ENCODE results near the gene BUB1. TPM values are rescaled to one million over a fixed set of nuclear protein-coding genes. Genes with fewer than 3 reads are reported as not detected.
"Not testable (repeated sequence)": the region's sequence is repeated elsewhere in the genome, so short reads cannot be mapped to it uniquely, and the experiment has no call there.

The BUB1 gene
- total RNA-seq, 1 donor from 2014 or later = 68.4 TPM

GRCh38 chr2:110712737-110713136 lies 34.9 kb upstream of the BUB1 start:
- intact Hi-C loops (cut with micrococcal nuclease) = loop anchor here (2.0 kb wide), 1 partner anchor 34 kb away; the partner anchor contains the start of gene BUB1

GRCh38 chr2:110708455-110708854 lies 30.6 kb upstream of the BUB1 start:
- H3K27ac Mint-ChIP-seq = no peak overlapping the region
- no peak overlapping the region for H3K4me3 Mint-ChIP-seq (ENCODE audit: low read depth)
- peaks cover 1% of the 10 kb centered on the region for H3K4me1 Mint-ChIP-seq (ENCODE audit: low read depth)
- no peaks in the 10 kb centered on the region for H3K36me3 Mint-ChIP-seq (ENCODE audit: low read depth)
- peaks cover 60% of the 10 kb centered on the region for H3K27me3 Mint-ChIP-seq (ENCODE audit: low read depth)
- no peaks in the 10 kb centered on the region for H3K9me3 Mint-ChIP-seq
- intact Hi-C loops (cut with micrococcal nuclease) = no loop called here
- no peak for DNase-seq (ENCODE audit: low spot score)

More at GRCh38 chr2:110712737-110713136, 34.9 kb upstream of the BUB1 start:
- Mint-ChIP-seq H3K4me1 (ENCODE audit: low read depth) (peaks cover 3% of the 10 kb centered on the region), H3K4me3 (ENCODE audit: low read depth) (no peak overlapping the region), H3K27me3 (ENCODE audit: low read depth) (peaks cover 47% of the 10 kb centered on the region), H3K36me3 (ENCODE audit: low read depth) (no peaks in the 10 kb centered on the region), H3K9me3 (no peaks in the 10 kb centered on the region), H3K27ac (no peak overlapping the region)
- DNase-seq (ENCODE audit: low spot score) = no peak

- H3K27me3 Mint-ChIP-seq (ENCODE audit: low read depth) = peaks cover 67% of the 10 kb centered on the region
- no peak overlapping the region for H3K4me3 Mint-ChIP-seq (ENCODE audit: low read depth)
- DNase-seq (ENCODE audit: low spot score) = no peak
- H3K4me1 Mint-ChIP-seq (ENCODE audit: low read depth) = no peaks in the 10 kb centered on the region
- no peaks in the 10 kb centered on the region for H3K9me3 Mint-ChIP-seq
- no peak overlapping the region for H3K27ac Mint-ChIP-seq
- H3K36me3 Mint-ChIP-seq (ENCODE audit: low read depth) = no peaks in the 10 kb centered on the region
- intact Hi-C loops (cut with micrococcal nuclease) = no loop called here
Observed at GRCh38 chr2:110707386-110707965, 29.6 kb upstream of the BUB1 start.

GRCh38 chr2:110702514-110703380 lies 24.9 kb upstream of the BUB1 start:
- Mint-ChIP-seq H3K27ac (no peak overlapping the region), H3K9me3 (no peaks in the 10 kb centered on the region)

GRCh38 chr2:110698253-110698652 lies 20.4 kb upstream of the BUB1 start:
- H3K27me3 Mint-ChIP-seq (ENCODE audit: low read depth) = peaks cover 18% of the 10 kb centered on the region
- H3K27ac Mint-ChIP-seq; H3K9me3 Mint-ChIP-seq; H3K4me1 Mint-ChIP-seq (ENCODE audit: low read depth); DNase-seq (ENCODE audit: low spot score); H3K4me3 Mint-ChIP-seq (ENCODE audit: low read depth); H3K36me3 Mint-ChIP-seq (ENCODE audit: low read depth); intact Hi-C loops (cut with micrococcal nuclease): not testable (repeated sequence)

More at GRCh38 chr2:110702514-110703380, 24.9 kb upstream of the BUB1 start:
- no peak overlapping the region for H3K4me3 Mint-ChIP-seq (ENCODE audit: low read depth)
- intact Hi-C loops (cut with micrococcal nuclease) = no loop called here
- no peaks in the 10 kb centered on the region for H3K4me1 Mint-ChIP-seq (ENCODE audit: low read depth)
- H3K36me3 Mint-ChIP-seq (ENCODE audit: low read depth) = no peaks in the 10 kb centered on the region
- H3K27me3 Mint-ChIP-seq (ENCODE audit: low read depth) = peaks cover 50% of the 10 kb centered on the region
- DNase-seq (ENCODE audit: low spot score) = no peak

- DNase-seq (ENCODE audit: low spot score); H3K4me1 Mint-ChIP-seq (ENCODE audit: low read depth); H3K9me3 Mint-ChIP-seq; intact Hi-C loops (cut with micrococcal nuclease); H3K4me3 Mint-ChIP-seq (ENCODE audit: low read depth); H3K27ac Mint-ChIP-seq; H3K36me3 Mint-ChIP-seq (ENCODE audit: low read depth): not testable (repeated sequence)
- peaks cover 13% of the 10 kb centered on the region for H3K27me3 Mint-ChIP-seq (ENCODE audit: low read depth)
Observed at GRCh38 chr2:110695146-110695898, 17.5 kb upstream of the BUB1 start.

GRCh38 chr2:110691612-110692258 lies 13.9 kb upstream of the BUB1 start:
- H3K27ac Mint-ChIP-seq = no peak overlapping the region
- intact Hi-C loops (cut with micrococcal nuclease) = no loop called here
- H3K36me3 Mint-ChIP-seq (ENCODE audit: low read depth) = no peaks in the 10 kb centered on the region
- H3K4me3 Mint-ChIP-seq (ENCODE audit: low read depth) = no peak overlapping the region
- H3K4me1 Mint-ChIP-seq (ENCODE audit: low read depth) = peaks cover 7% of the 10 kb centered on the region
- DNase-seq (ENCODE audit: low spot score) = no peak
- H3K9me3 Mint-ChIP-seq = peaks cover 26% of the 10 kb centered on the region
- peaks cover 24% of the 10 kb centered on the region for H3K27me3 Mint-ChIP-seq (ENCODE audit: low read depth)

- Mint-ChIP-seq H3K4me1 (ENCODE audit: low read depth) (peaks cover 4% of the 10 kb centered on the region), H3K27ac (no peak overlapping the region), H3K36me3 (ENCODE audit: low read depth) (no peaks in the 10 kb centered on the region), H3K4me3 (ENCODE audit: low read depth) (no peak overlapping the region), H3K9me3 (peaks cover 30% of the 10 kb centered on the region), H3K27me3 (ENCODE audit: low read depth) (peaks cover 30% of the 10 kb centered on the region)
- DNase-seq (ENCODE audit: low spot score) = no peak
- intact Hi-C loops (cut with micrococcal nuclease) = no loop called here
Observed at GRCh38 chr2:110690083-110690965, 12.5 kb upstream of the BUB1 start.

GRCh38 chr2:110688594-110689091 lies 10.8 kb upstream of the BUB1 start:
- H3K4me1 Mint-ChIP-seq (ENCODE audit: low read depth) = peaks cover 2% of the 10 kb centered on the region
- no peaks in the 10 kb centered on the region for H3K36me3 Mint-ChIP-seq (ENCODE audit: low read depth)
- H3K4me3 Mint-ChIP-seq (ENCODE audit: low read depth) = no peak overlapping the region
- peaks cover 30% of the 10 kb centered on the region for H3K9me3 Mint-ChIP-seq
- H3K27ac Mint-ChIP-seq = no peak overlapping the region
- H3K27me3 Mint-ChIP-seq (ENCODE audit: low read depth) = peaks cover 35% of the 10 kb centered on the region
- no peak for DNase-seq (ENCODE audit: low spot score)
- intact Hi-C loops (cut with micrococcal nuclease) = no loop called here

GRCh38 chr2:110687775-110688484 lies 10.1 kb upstream of the BUB1 start:
- H3K4me3 Mint-ChIP-seq (ENCODE audit: low read depth); H3K36me3 Mint-ChIP-seq (ENCODE audit: low read depth); DNase-seq (ENCODE audit: low spot score); H3K4me1 Mint-ChIP-seq (ENCODE audit: low read depth); H3K27ac Mint-ChIP-seq; intact Hi-C loops (cut with micrococcal nuclease): not testable (repeated sequence)
- Mint-ChIP-seq H3K9me3 (peaks cover 30% of the 10 kb centered on the region), H3K27me3 (ENCODE audit: low read depth) (peaks cover 35% of the 10 kb centered on the region)

GRCh38 chr2:110682872-110683271 lies 5.0 kb upstream of the BUB1 start:
- Mint-ChIP-seq H3K4me3 (ENCODE audit: low read depth) (no peak overlapping the region), H3K27ac (no peak overlapping the region), H3K36me3 (ENCODE audit: low read depth) (no peaks in the 10 kb centered on the region), H3K9me3 (peaks cover 11% of the 10 kb centered on the region), H3K4me1 (ENCODE audit: low read depth) (peaks cover 13% of the 10 kb centered on the region), H3K27me3 (ENCODE audit: low read depth) (peaks cover 16% of the 10 kb centered on the region)
- no peak for DNase-seq (ENCODE audit: low spot score)
- intact Hi-C loops (cut with micrococcal nuclease) = no loop called here

All from activated T-helper 2 cell treated with anti-CD3 and anti-CD28 coated beads, Interferon-gamma antibody, Interleukin-2, Interleukin-4, amounts not matched to agents 10 μg/mL and 5 μg/mL and 100 μg/mL, durations not matched to agents 14 hours and 24 hours and 36 hours (primary cell).